Lung (tissue), 12 donors: ENCODE results near the gene MAPKAP1. TPM values are rescaled to one million over a fixed set of nuclear protein-coding genes. Genes with fewer than 3 reads are reported as not detected.

Source experiments
- ATAC-seq: fragments of 200-7000 bp; cut with Tn5 transposase; one replicate; pipeline ENCODE4 v1.9.1; 2020; ENCODE audit warnings: moderate number of reproducible peaks; ENCODE audit not compliant: insufficient read depth, low FRiP score
- DNase-seq, 3 donors: peaks; one replicate each; pipeline ENCODE4 v3.0.0-alpha.2; 2013 to 2017
- H3K27ac ChIP-seq, 2 donors: one replicate each; pipeline ENCODE4 v1.5.1; 2013; ENCODE audit warnings: mild to moderate bottlenecking in 2 of 2, moderate library complexity in 2 of 2, control low read depth in 1 of 2, inconsistent platforms in 1 of 2, low read depth in 1 of 2, low read length in 1 of 2
- H3K27me3 ChIP-seq, 3 donors: one replicate each; pipeline ENCODE4 v1.5.1; 2013; ENCODE audit warnings: low read length in 2 of 3; ENCODE audit not compliant: control insufficient read depth in 3 of 3, insufficient read depth in 3 of 3
- H3K36me3 ChIP-seq, 4 donors: one replicate each; pipeline ENCODE4 v1.5.1; 2013; ENCODE audit warnings: low read length in 4 of 4, mild to moderate bottlenecking in 1 of 4, moderate library complexity in 1 of 4; ENCODE audit not compliant: control insufficient read depth in 4 of 4, insufficient read depth in 4 of 4
- H3K4me1 ChIP-seq, 5 donors: one replicate each; pipeline ENCODE4 v1.5.1; 2013; ENCODE audit warnings: low read length in 5 of 5, mild to moderate bottlenecking in 2 of 5, moderate library complexity in 1 of 5; ENCODE audit not compliant: control insufficient read depth in 5 of 5, insufficient read depth in 5 of 5
- H3K4me3 ChIP-seq: one replicate; pipeline ENCODE4 v1.5.1; 2013; ENCODE audit warnings: mild to moderate bottlenecking, control low read depth, moderate library complexity
- H3K9ac ChIP-seq, 2 donors: one replicate each; pipeline ENCODE4 v1.5.1; 2013; ENCODE audit warnings: low read length in 2 of 2, control low read depth in 1 of 2; ENCODE audit not compliant: insufficient read depth in 1 of 2
- H3K9me3 ChIP-seq, 4 donors: one replicate each; pipeline ENCODE4 v1.5.1; 2013; ENCODE audit warnings: low read length in 3 of 4, mild to moderate bottlenecking in 1 of 4, moderate library complexity in 1 of 4; ENCODE audit not compliant: control insufficient read depth in 4 of 4, insufficient read depth in 3 of 4
- CTCF ChIP-seq: IDR thresholded peaks from 2 replicates; pipeline ENCODE4 v1.5.1; 2012; ENCODE audit warnings: mild to moderate bottlenecking; ENCODE audit errors: control extremely low read depth, extremely low read depth
- WGBS, 2 donors: extraction: QIAGEN DNeasy Blood & Tissue Kit; methylation state at CpG; one replicate each; pipeline ENCODE4 v1.1.7; 2013; 5-methylcytosine and 5-hydroxymethylcytosine counted together
- polyA plus RNA-seq, 2 donors: library from polyadenylated mRNA; stranded (reverse); fragments of 200-250 nt; gene quantifications; one replicate each; pipeline ENCODE4 v1.2.1, GENCODE V29; 2013
- total RNA-seq, 2 donors: library from RNA; depleted of rRNA in 1 of 2; stranded (reverse); fragments of >200 nt in 1 of 2; gene quantifications; one replicate each; pipeline ENCODE4 v1.2.1, GENCODE V29; 2014 to 2021
- donor health status: control.
- donor health status: control.
- donor health status: Bipolar disorder and iron deficiency.
- donor health status: healthy.
- donor health status: DM: yes; HTN: yes; CAD: no.

The MAPKAP1 gene
- total and polyA plus RNA-seq, 4 donors: 53.0 to 83.3 (median 66.7) TPM

- Histone ChIP-seq H3K27me3 (no peaks in the 10 kb centered on the region), H3K4me3 (no peak overlapping the region), H3K36me3 (peaks cover 0 to 16% (median 3%) of the 10 kb centered on the region in 4 donors), H3K9me3 (no peaks in the 10 kb centered on the region), H3K27ac (no peak overlapping the region), H3K9ac (no peak overlapping the region), H3K4me1 (peaks cover 0 to 6% (median 0%) of the 10 kb centered on the region in 5 donors)
- TF ChIP-seq CTCF: no peak
- no peak for ATAC-seq
- DNase-seq: no peak
- WGBS, 2 donors: 91 to 97% methylated on average over 18 of the region's 18 CpGs
Observed at GRCh38 chr9:125447202-125447802, 259.7 kb downstream of the MAPKAP1 start.

- ATAC-seq (no peak), DNase-seq (peak in 1 of 3 donors; percentile 23)
- 90 to 94% methylated on average over 6 of the region's 6 CpGs for WGBS, 2 donors
- Histone ChIP-seq H3K9ac (no peak overlapping the region), H3K27ac (no peak overlapping the region), H3K4me3 (no peak overlapping the region), H3K36me3 (peaks cover 0 to 13% (median 2%) of the 10 kb centered on the region in 4 donors), H3K27me3 (no peaks in the 10 kb centered on the region), H3K9me3 (no peaks in the 10 kb centered on the region), H3K4me1 (peaks cover 0 to 6% (median 0%) of the 10 kb centered on the region in 5 donors)
- no peak for TF ChIP-seq CTCF
Observed at GRCh38 chr9:125446561-125447094, 260.4 kb downstream of the MAPKAP1 start.

DNA sequence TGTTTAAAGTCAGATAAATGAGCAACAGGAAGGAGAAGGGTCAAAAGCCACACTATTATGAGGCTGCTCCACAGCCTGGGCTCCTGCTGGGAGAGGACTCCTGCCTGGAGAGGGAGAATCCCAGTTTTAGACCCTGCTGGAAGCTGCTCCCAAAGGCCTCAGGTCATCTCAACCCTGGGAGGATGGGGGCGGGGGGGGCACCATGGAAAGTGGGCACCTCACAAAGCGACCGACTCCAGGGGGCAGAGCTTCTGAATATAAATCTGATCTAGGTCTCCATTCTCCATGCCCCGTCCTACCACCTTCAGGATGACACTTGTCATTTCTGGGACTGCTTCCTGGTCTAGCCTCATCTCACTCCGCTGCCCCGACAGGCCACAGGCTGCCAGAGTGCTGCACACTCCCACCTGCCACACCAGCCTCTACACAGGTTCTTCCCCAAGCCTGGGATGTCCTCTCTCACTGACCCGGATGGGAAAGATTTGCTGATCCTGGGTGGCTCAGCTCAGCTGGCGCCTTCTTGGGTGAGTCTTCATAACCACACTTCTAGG is 262.0 kb downstream of the MAPKAP1 start:
- Histone ChIP-seq H3K9me3 (no peaks in the 10 kb centered on the region), H3K9ac (no peak overlapping the region), H3K4me1 (peaks cover 0 to 3% (median 0%) of the 10 kb centered on the region in 5 donors), H3K36me3 (peaks cover 0 to 15% (median 2%) of the 10 kb centered on the region in 4 donors), H3K4me3 (no peak overlapping the region), H3K27ac (no peak overlapping the region), H3K27me3 (no peaks in the 10 kb centered on the region)
- WGBS, 2 donors: 97% methylated on average over 8 of the region's 8 CpGs
- ATAC-seq: no peak
- no peak for TF ChIP-seq CTCF
- DNase-seq: no peak
